ENCODE measurements around the gene SPIRE1.
"Not testable (repeated sequence)": the region's sequence is repeated elsewhere in the genome, so short reads cannot be mapped to it uniquely, and the experiment has no call there.

Gene SPIRE1

GRCh38 chr18:12497296-12497695 is 160.6 kb downstream of the SPIRE1 start:
- no peak for DNase-seq (ENCODE audit: low read depth in 3 of 3, low spot score in 1 of 3)

- DNase-seq (ENCODE audit: low read depth in 3 of 3, low spot score in 1 of 3) = no peak
These were observed 165.0 kb downstream of the SPIRE1 start for GRCh38 chr18:12492907-12493306.

GRCh38 chr18:12491611-12492435 is 166.1 kb downstream of the SPIRE1 start:
- DNase-seq (ENCODE audit: low read depth in 3 of 3, low spot score in 1 of 3) = no peak

- no peak for DNase-seq (ENCODE audit: low read depth in 3 of 3, low spot score in 1 of 3)
These were observed 172.3 kb downstream of the SPIRE1 start for GRCh38 chr18:12485479-12486105.

GRCh38 chr18:12481915-12482314 is 176.0 kb downstream of the SPIRE1 start:
- DNase-seq (ENCODE audit: low read depth in 3 of 3, low spot score in 1 of 3) = not testable (repeated sequence)

GRCh38 chr18:12479982-12480381 is 177.9 kb downstream of the SPIRE1 start:
- no peak for DNase-seq (ENCODE audit: low read depth in 3 of 3, low spot score in 1 of 3)

- no peak for DNase-seq (ENCODE audit: low read depth in 3 of 3, low spot score in 1 of 3)
These were observed 178.4 kb downstream of the SPIRE1 start for GRCh38 chr18:12479536-12479935.

- DNase-seq (ENCODE audit: low read depth in 3 of 3, low spot score in 1 of 3) = no peak
These were observed 179.4 kb downstream of the SPIRE1 start for GRCh38 chr18:12478269-12479047.

- no peak for DNase-seq (ENCODE audit: low read depth in 3 of 3, low spot score in 1 of 3)
These were observed 180.3 kb downstream of the SPIRE1 start for GRCh38 chr18:12477606-12478005.

GRCh38 chr18:12476955-12477354 is 181.0 kb downstream of the SPIRE1 start:
- no peak for DNase-seq (ENCODE audit: low read depth in 3 of 3, low spot score in 1 of 3)

GRCh38 chr18:12474876-12475275 is 183.0 kb downstream of the SPIRE1 start:
- DNase-seq (ENCODE audit: low read depth in 3 of 3, low spot score in 1 of 3) = no peak

GRCh38 chr18:12474146-12474545 is 183.8 kb downstream of the SPIRE1 start:
- no peak for DNase-seq (ENCODE audit: low read depth in 3 of 3, low spot score in 1 of 3)

GRCh38 chr18:12470382-12471075 is 187.4 kb downstream of the SPIRE1 start:
- no peak for DNase-seq (ENCODE audit: low read depth in 3 of 3, low spot score in 1 of 3)

- no peak for DNase-seq (ENCODE audit: low read depth in 3 of 3, low spot score in 1 of 3)
These were observed 189.5 kb downstream of the SPIRE1 start for GRCh38 chr18:12468445-12468844.

GRCh38 chr18:12464731-12465130 is 193.2 kb downstream of the SPIRE1 start:
- no peak for DNase-seq (ENCODE audit: low read depth in 3 of 3, low spot score in 1 of 3)

- DNase-seq (ENCODE audit: low read depth in 3 of 3, low spot score in 1 of 3) = no peak
These were observed 194.7 kb downstream of the SPIRE1 start for GRCh38 chr18:12463191-12463590.

- no peak for DNase-seq (ENCODE audit: low read depth in 3 of 3, low spot score in 1 of 3)
These were observed 195.7 kb downstream of the SPIRE1 start for GRCh38 chr18:12462242-12462641.

- DNase-seq (ENCODE audit: low read depth in 3 of 3, low spot score in 1 of 3) = no peak
These were observed 196.6 kb downstream of the SPIRE1 start for GRCh38 chr18:12461326-12461725.

- DNase-seq (ENCODE audit: low read depth in 3 of 3, low spot score in 1 of 3) = no peak
These were observed 197.0 kb downstream of the SPIRE1 start for GRCh38 chr18:12460874-12461273.

- no peak for DNase-seq (ENCODE audit: low read depth in 3 of 3, low spot score in 1 of 3)
These were observed 199.1 kb downstream of the SPIRE1 start for GRCh38 chr18:12458771-12459170.

- DNase-seq (ENCODE audit: low read depth in 3 of 3, low spot score in 1 of 3) = no peak
These were observed 201.5 kb downstream of the SPIRE1 start for GRCh38 chr18:12456441-12456840.
